G401.6 (cell line): ENCODE results near the gene KRT24.
"Not testable (repeated sequence)": the region's sequence is repeated elsewhere in the genome, so short reads cannot be mapped to it uniquely, and the experiment has no call there.

Experiments
- FAIRE-seq: peaks from 2 replicates; lab custom pipeline; 2012; peaks lifted over from hg19 to GRCh38; lab: Jason Lieb, UNC

The KRT24 gene

GRCh38 chr17:40703652-40704051 is at the start of gene KRT24:
Gene KRT24 (minus strand): TSS chr17:40703752. CDS start chr17:40703693, 59 bp downstream.
- no peak for FAIRE-seq

GRCh38 chr17:40751065-40751464 is 47.5 kb upstream of the KRT24 start:
- no peak for FAIRE-seq

DNA sequence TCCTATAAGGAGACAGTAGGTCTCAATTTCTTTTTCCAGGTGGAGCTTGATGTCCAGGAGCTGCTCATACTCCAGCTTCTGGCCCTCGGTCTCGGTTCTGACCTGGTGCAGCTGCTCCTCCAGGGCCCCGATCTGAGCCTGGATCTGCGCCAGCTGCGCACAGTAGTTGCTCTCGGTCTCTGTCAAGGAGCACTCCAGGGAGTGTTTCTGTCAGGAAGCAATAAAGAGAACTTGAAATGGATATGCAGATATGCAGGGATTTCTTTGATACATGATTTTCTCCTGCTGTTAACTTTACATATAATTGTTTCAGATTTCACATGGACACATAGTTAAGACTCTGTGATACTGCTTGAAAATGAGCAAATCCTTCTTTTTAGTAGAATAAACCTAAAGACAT is 46.8 kb upstream of the KRT24 start:
- no peak for FAIRE-seq

- not testable (repeated sequence) for FAIRE-seq
These were observed 45.1 kb upstream of the KRT24 start for GRCh38 chr17:40748666-40749065.

GRCh38 chr17:40738553-40738952 is 35.0 kb upstream of the KRT24 start:
- FAIRE-seq = no peak

DNA sequence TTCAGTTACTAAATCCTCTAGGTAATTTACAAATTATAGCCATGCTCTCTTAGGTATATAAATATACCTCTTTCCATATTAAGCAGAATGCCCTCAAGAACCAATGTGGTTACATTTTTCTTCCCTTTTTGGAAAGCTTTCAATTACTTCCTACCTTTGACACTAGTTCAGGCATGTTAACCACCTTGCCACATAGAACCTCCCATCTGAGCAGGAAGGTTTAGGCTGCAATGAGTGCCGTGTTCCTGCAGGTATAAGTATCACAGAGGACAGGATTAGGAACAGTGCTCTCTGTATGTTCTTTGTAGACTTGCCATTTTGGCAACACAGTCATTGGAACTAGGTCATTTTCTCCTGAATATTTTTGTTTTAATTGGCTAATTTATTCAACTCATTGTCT is 31.5 kb upstream of the KRT24 start:
- FAIRE-seq = no peak

- FAIRE-seq = no peak
These were observed 30.5 kb upstream of the KRT24 start for GRCh38 chr17:40734018-40734417.

DNA sequence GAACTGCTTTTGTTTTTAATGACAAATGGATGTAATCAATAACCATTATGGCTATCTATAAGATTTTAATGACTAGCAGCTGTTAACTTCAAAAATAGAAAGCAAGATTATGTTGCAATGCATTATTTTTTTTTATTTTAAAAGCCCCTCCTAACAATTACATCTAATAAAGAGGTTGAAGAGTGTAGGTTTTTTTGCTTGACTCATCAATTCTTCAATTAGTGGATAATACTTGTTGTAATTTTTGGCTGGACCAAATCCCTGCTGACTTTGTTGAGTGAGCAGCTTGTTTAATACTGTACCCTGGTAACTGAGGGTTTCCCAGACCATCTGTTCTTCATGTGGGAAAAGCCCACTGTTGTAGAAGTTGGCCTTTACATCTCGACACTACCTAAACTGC is 27.4 kb upstream of the KRT24 start:
- no peak for FAIRE-seq

GRCh38 chr17:40727447-40728231 is 24.1 kb upstream of the KRT24 start:
- no peak for FAIRE-seq

DNA sequence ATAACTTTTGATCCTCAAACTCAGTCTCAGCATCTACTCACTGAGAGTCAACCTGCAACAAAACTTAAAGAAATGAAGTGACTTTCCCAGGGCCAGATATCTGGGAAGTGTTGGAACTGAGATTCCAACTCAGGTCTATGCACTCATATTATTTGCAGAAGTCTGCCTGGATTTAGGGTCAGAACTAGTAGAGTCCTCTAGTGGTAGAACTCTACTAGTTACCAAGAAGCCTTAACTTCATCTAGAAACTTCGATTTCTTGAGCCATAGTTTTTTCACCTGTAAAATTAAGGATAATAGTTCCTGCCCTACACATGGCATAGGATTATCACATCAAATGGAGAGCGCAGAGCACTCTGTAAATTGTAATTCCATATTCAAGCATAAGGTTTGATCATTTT is 23.4 kb upstream of the KRT24 start:
- peak; percentile 30 for FAIRE-seq

DNA sequence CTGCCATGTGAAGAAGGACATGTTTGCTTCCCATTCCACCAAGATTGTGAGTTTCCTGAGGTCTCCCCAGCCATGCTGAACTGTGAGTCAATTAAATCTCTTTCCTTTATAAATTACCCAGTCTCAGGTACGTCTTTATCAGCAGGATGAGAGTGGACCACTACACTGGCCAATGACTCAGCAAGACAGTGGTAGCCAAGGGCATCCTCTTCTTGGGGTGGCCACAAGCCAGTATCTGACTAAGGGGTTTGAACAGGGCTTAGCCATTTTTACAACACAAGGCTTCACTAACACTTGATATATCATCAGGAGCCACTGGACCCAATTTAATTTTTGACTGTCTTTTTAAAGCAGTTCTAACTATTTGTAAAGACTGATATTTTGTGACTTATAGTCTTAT is 21.1 kb upstream of the KRT24 start:
- no peak for FAIRE-seq

DNA sequence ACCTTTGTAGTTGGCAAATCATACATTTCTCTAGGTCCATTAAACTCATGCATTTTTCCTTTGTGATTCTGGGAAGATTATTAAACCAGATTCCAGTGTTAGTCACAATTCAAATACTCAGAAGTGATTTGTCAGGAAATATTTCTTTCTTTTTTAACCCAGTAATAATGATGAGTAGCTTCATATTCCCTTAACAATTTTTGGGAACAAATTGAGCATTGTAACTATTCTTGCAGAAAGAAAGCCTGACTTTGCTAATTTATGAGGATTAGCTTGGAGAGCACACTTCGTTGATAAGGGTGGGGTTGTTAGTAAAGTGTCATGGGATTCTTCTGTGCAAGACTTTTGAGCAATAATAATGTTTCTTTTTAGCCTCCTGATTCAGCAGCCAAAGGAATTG is 18.7 kb upstream of the KRT24 start:
- no peak for FAIRE-seq

DNA sequence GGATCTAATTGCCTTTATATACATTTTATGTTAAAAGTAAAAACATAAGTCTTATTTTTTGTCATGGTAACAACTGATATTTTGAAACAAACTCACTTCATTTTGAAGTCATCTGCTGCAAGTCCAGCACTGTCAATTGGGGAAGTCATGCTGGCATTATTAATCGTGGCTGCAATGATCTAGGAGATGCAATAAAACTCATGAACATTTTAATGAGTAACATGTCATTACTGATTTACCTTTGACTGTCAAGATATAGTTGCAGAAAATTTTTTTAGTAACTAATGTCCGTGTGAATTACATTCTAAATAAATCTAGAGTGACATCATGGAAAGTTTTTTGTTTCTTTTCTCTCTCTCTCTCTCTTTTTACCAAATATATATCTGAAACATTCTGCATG is 17.3 kb upstream of the KRT24 start:
- no peak for FAIRE-seq

DNA sequence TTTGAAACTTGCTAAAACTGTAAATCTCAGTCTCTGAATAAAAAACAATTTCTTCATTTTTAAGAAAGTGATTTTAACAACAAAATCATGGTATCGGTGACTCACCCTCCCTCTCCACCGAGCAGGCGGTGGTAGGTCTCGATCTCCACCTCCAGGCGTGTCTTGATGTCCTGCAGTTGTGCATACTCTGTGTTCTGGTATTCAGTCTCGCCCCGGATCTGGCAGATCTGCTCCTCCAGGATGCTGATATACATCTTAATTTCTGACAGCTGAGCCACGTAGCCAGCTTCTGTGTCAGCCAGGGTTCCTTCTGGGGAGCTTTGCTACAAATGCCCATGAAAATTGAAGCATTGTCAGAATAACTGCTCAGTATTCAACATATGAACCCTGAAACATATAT is 15.4 kb upstream of the KRT24 start:
- FAIRE-seq = no peak

DNA sequence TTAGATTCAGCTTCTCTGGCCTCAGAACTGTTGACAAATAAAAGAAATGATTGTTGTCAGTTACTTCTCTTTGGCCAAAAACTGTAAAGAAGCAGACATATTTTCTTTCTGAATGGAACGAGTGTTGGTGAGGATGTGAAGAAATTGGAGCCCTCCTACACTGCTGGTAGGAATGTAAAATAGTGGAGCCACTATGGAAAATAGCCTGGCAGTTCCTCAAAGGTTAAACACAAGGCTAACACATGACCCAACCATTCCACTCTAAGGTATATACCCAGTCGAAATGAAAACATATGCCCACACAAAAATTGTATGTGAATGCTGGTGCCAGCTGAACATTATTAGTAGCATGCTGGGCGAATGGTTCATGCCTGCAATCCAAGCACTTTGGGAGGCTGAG is 14.2 kb upstream of the KRT24 start:
- no peak for FAIRE-seq

GRCh38 chr17:40714473-40714872 is 10.9 kb upstream of the KRT24 start:
- FAIRE-seq = no peak

- no peak for FAIRE-seq
These were observed 4.2 kb upstream of the KRT24 start for GRCh38 chr17:40707745-40708144.

GRCh38 chr17:40705584-40705983 is 2.0 kb upstream of the KRT24 start:
- no peak for FAIRE-seq

GRCh38 chr17:40702271-40702670 is 1.3 kb downstream of the KRT24 start:
- FAIRE-seq = no peak

DNA sequence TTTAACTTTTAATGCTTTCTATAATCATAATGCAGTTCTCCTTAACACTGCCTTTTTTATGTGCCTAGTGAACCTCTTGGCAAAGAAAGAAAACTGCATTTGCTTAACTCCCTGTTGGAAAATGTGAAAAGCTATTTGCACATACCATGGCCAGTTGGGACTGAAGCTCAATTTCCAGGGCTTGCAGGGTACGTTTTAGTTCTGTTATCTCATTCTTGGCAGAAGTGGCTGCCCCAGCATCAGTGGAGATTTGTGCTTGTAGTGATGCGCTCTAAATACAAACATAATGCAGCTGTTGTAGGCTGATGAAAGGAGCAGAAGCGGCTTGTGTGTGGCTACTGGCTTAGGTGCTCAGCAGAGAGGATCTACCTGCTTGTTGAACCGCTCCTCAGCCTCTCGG is 3.7 kb downstream of the KRT24 start:
- FAIRE-seq = no peak

- FAIRE-seq = no peak
These were observed 4.2 kb downstream of the KRT24 start for GRCh38 chr17:40699371-40699770.

- no peak for FAIRE-seq
These were observed 6.3 kb downstream of the KRT24 start for GRCh38 chr17:40697297-40697696.

DNA sequence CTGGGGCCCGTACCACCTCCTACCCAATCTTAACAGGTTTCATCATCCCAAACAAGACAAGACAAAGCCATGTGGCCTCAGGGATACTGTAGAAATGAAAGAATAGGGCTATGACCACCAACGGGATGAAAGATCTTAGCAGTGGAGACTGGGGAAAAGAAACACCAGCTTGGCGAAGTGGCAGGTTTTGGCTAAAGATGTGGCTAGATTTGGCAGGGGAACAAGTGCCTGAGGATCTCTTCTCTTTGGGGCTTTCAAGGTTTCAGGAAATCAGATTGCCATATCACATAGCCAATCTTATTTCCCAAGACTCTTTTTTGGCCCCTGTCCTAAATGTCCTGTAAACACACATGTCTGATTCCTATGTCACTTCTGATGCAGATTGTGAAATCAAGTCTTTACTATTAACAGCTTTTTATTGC is 6.9 kb downstream of the KRT24 start:
- FAIRE-seq = no peak

GRCh38 chr17:40695874-40696472 is 7.6 kb downstream of the KRT24 start:
- no peak for FAIRE-seq
